ENCODE data around the gene MYOT. TPM values are rescaled to one million over a fixed set of nuclear protein-coding genes. Genes with fewer than 3 reads are reported as not detected.

MYOT gene
- total RNA-seq, 4 donors from 2014 or later = 0.92 to 4.8 TPM; not detected in 2

DNA sequence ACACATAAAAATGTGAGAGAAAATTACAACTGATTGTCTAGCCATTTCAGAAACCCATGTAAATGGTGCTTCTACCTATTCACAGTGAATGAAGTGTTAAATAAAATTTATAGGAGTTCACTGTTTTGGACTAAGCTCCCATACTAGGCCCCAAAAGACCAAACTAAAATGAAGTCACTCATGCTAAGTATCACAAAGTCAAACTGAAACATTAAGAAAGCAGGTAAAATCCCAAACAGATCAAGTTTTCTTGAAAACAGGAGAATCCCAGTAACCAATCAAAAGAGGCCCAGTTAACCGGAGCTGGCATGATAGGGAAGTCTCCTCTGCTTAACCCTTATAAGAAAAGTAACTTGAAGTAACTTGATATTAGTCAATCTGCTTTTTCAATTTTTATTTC, 35.2 kb upstream of the MYOT start:
- H3K27ac ChIP-seq = peak overlapping the region in 2 of 4 donors; percentile 12 to 34
- TF ChIP-seq POLR2A (IDR thresholded peaks at IDR 0.05) = no peak
- TF ChIP-seq, protein P1, sequence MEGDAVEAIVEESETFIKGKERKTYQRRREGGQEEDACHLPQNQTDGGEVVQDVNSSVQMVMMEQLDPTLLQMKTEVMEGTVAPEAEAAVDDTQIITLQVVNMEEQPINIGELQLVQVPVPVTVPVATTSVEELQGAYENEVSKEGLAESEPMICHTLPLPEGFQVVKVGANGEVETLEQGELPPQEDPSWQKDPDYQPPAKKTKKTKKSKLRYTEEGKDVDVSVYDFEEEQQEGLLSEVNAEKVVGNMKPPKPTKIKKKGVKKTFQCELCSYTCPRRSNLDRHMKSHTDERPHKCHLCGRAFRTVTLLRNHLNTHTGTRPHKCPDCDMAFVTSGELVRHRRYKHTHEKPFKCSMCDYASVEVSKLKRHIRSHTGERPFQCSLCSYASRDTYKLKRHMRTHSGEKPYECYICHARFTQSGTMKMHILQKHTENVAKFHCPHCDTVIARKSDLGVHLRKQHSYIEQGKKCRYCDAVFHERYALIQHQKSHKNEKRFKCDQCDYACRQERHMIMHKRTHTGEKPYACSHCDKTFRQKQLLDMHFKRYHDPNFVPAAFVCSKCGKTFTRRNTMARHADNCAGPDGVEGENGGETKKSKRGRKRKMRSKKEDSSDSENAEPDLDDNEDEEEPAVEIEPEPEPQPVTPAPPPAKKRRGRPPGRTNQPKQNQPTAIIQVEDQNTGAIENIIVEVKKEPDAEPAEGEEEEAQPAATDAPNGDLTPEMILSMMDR (IDR thresholded peaks at IDR 0.05) = no peak
- 48 to 52% methylated on average over 1 of the region's 1 CpG for WGBS, 2 donors

DNA sequence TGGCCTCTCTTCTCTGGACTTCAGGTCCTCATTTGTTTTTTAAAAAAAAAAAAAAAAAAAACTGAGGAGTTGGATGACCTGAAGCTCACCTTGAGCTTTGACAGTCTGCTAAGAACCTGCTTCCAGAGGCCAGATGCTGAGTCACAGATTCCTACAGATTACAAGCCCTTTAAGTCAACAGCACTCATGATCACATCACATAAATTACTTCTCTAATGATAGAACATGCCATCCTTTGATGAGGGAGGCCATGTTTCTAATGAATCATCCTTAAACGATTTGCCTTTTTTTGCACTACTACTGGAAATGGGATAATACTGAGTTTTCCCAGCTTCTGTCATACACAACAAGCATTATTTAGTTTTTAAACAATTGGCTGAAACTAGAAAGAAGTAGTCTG, 34.2 kb upstream of the MYOT start:
- 5 to 55% methylated on average over 1 of the region's 1 CpG for WGBS, 2 donors
- H3K36me3 ChIP-seq = no peaks in the 10 kb centered on the region
- no peaks in the 10 kb centered on the region for H3K9me3 ChIP-seq
- no peak overlapping the region for H3K4me3 ChIP-seq
- intact Hi-C loops (cut with DNase I) = no loop called here
- H3K27ac ChIP-seq = peak overlapping the region in 2 of 4 donors; percentile 3 to 34
- TF ChIP-seq, protein P1 (IDR thresholded peaks at IDR 0.05) = no peak
- no peak for TF ChIP-seq POLR2A (IDR thresholded peaks at IDR 0.05)
- no peak for DNase-seq
- H3K27me3 ChIP-seq = no peaks in the 10 kb centered on the region
- H3K4me1 ChIP-seq = peaks cover 0 to 32% (median 8%) of the 10 kb centered on the region in 3 donors

More for the DNA sequence above, 35.2 kb upstream of the MYOT start:
- no peaks in the 10 kb centered on the region for H3K9me3 ChIP-seq
- intact Hi-C loops (cut with DNase I) = no loop called here
- H3K36me3 ChIP-seq = no peaks in the 10 kb centered on the region
- no peaks in the 10 kb centered on the region for H3K27me3 ChIP-seq
- no peak overlapping the region for H3K4me3 ChIP-seq
- peaks cover 0 to 32% (median 6%) of the 10 kb centered on the region in 3 donors for H3K4me1 ChIP-seq
- DNase-seq = no peak

DNA sequence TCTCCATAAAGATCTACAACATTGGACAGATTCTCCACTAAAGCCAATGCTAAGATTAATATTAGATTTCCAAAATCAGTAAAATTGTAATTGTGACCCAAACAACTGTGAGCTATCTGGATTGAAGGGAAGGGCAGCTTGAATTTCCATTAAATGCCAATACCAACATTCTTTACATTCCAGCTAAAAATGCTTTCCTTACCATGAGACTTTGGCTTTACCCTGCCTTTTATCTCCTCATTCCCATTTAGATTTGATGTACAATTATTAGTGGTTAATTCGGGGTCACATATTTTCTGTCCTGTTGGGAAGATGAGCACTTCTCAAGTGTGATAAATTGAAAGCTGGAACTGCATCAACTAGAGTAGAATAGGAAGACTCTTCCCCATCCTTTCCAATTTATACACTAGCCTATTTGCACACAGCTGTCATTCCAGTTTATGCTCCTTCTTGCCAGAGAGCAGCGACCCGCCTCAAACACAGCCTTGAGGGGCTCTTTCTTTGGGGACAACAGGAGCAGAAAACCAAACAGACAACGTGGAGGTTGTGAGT, 33.1 kb upstream of the MYOT start:
- Histone ChIP-seq H3K27me3 (no peaks in the 10 kb centered on the region), H3K27ac (no peak overlapping the region), H3K4me1 (peaks cover 0 to 32% (median 8%) of the 10 kb centered on the region in 3 donors), H3K36me3 (no peaks in the 10 kb centered on the region), H3K9me3 (no peaks in the 10 kb centered on the region), H3K4me3 (no peak overlapping the region)
- 76% methylated on average over 4 of the region's 4 CpGs for WGBS, 2 donors
- TF ChIP-seq POLR2A (IDR thresholded peaks at IDR 0.05) = no peak
- TF ChIP-seq, protein P1 (IDR thresholded peaks at IDR 0.05) = no peak
- intact Hi-C loops (cut with DNase I) = no loop called here
- DNase-seq = no peak

DNA sequence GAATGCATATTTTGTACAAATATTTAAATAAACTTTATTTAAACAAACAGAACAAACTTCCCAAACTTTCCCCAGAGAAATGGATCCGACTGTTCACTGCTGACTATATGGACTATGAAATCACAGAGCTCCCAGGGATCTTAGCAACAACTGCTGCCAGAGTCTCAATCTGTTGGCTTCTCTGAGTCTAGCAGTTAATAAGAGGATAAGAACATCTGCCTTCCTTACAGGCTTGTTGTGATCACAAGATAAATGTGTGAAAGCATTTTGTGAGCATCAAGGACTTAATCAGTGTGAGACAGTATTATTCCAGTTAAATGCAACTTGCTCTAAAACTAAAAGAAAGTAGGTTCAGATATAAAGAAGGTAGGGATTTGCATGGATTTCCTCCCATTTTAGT, 31.4 kb upstream of the MYOT start:
- peak overlapping the region in 1 of 4 donors; percentile 45 for H3K27ac ChIP-seq
- no peaks in the 10 kb centered on the region for H3K27me3 ChIP-seq
- WGBS, 2 donors = 71 to 76% methylated on average over 1 of the region's 1 CpG
- H3K4me3 ChIP-seq = no peak overlapping the region
- intact Hi-C loops (cut with DNase I) = no loop called here
- H3K9me3 ChIP-seq = no peaks in the 10 kb centered on the region
- no peak for TF ChIP-seq POLR2A (IDR thresholded peaks at IDR 0.05)
- TF ChIP-seq, protein P1 (IDR thresholded peaks at IDR 0.05) = no peak
- H3K4me1 ChIP-seq = peaks cover 0 to 32% (median 8%) of the 10 kb centered on the region in 3 donors
- no peaks in the 10 kb centered on the region for H3K36me3 ChIP-seq
- no peak for DNase-seq

DNA sequence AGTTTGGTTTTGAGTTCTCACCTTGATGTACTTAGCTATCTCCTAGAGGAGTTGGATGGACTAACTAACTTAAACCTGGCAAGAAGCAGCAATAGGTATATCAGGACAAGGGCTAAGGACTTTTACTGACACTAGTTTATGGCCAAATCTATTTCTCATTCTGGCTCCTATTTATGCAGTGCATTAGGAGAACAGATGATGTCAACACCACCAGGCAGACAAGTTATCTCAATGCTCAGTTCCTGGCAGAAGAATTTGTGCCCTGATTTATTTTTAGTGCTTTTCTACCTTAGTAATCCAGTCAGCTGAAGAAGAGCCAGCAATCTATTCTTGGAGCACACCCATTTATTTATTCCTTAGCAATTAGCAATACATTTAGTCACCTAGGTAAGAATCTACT, 30.7 kb upstream of the MYOT start:
- Histone ChIP-seq H3K27ac (peak overlapping the region in 3 of 4 donors; percentile 39 to 49 (median 45)), H3K4me3 (no peak overlapping the region), H3K9me3 (no peaks in the 10 kb centered on the region), H3K36me3 (no peaks in the 10 kb centered on the region), H3K4me1 (peaks cover 0 to 32% (median 8%) of the 10 kb centered on the region in 3 donors), H3K27me3 (no peaks in the 10 kb centered on the region)
- DNase-seq = no peak
- intact Hi-C loops (cut with DNase I) = no loop called here
- no peak for TF ChIP-seq POLR2A (IDR thresholded peaks at IDR 0.05)
- TF ChIP-seq, protein P1 (IDR thresholded peaks at IDR 0.05) = no peak

Measured in esophagus squamous epithelium (tissue), 5 donors.